HEK293 (cell line): ENCODE measurements around the gene PEX11G.

ENCODE experiments used
- GFI1B ChIP-seq: fragments of 450-650 bp; formaldehyde crosslinking; IDR thresholded peaks from 2 replicates; pipeline ENCODE4 v1.5.1; 2016; ENCODE audit warnings: missing biosample characterization, missing genetic modification characterization
- GLI4 ChIP-seq: fragments of 450-650 bp; formaldehyde crosslinking; IDR thresholded peaks from 2 replicates; pipeline ENCODE4 v1.5.1; 2016; ENCODE audit warnings: missing biosample characterization, missing genetic modification characterization
- KLF10 ChIP-seq: fragments of 450-650 bp; IDR thresholded peaks from 2 replicates; pipeline ENCODE4 v1.5.1; 2018; ENCODE audit warnings: missing biosample characterization, mild to moderate bottlenecking, missing genetic modification characterization
- KLF8 ChIP-seq: fragments of 450-650 bp; formaldehyde crosslinking; IDR thresholded peaks from 2 replicates; pipeline ENCODE4 v1.5.1; 2016; ENCODE audit warnings: missing biosample characterization, missing genetic modification characterization
- MYNN ChIP-seq: fragments of 450-650 bp; formaldehyde crosslinking; IDR thresholded peaks from 2 replicates; pipeline ENCODE4 v1.5.1; 2016; ENCODE audit warnings: missing biosample characterization, missing genetic modification characterization, borderline replicate concordance
- OVOL3 ChIP-seq: fragments of 450-650 bp; formaldehyde crosslinking; IDR thresholded peaks from 2 replicates; pipeline ENCODE4 v1.5.1; 2016; ENCODE audit warnings: missing biosample characterization, missing genetic modification characterization
- PRDM1 ChIP-seq: fragments of 450-650 bp; formaldehyde crosslinking; IDR thresholded peaks from 2 replicates; pipeline ENCODE4; 2016; ENCODE audit warnings: missing biosample characterization, missing genetic modification characterization
- PRDM10 ChIP-seq: fragments of 450-650 bp; formaldehyde crosslinking; IDR thresholded peaks from 2 replicates; pipeline ENCODE4 v1.5.1; 2016; ENCODE audit warnings: missing biosample characterization, missing genetic modification characterization
- RBAK ChIP-seq: fragments of 450-650 bp; formaldehyde crosslinking; IDR thresholded peaks from 2 replicates; pipeline ENCODE4 v1.5.1; 2016; ENCODE audit warnings: missing biosample characterization, missing genetic modification characterization
- SP2 ChIP-seq: fragments of 450-650 bp; formaldehyde crosslinking; IDR thresholded peaks from 2 replicates; pipeline ENCODE4 v1.5.1; 2016; ENCODE audit warnings: missing biosample characterization, missing genetic modification characterization
- SP7 ChIP-seq: fragments of 450-650 bp; formaldehyde crosslinking; IDR thresholded peaks from 2 replicates; pipeline ENCODE4 v1.5.1; 2016; ENCODE audit warnings: missing biosample characterization, missing genetic modification characterization
- TCF7L2 ChIP-seq: IDR thresholded peaks from 2 replicates; pipeline ENCODE4 v1.6.1; 2011; ENCODE audit warnings: low read depth, mild to moderate bottlenecking, inconsistent platforms, low read length, moderate library complexity, borderline replicate concordance
- YY1 ChIP-seq: fragments of 450-650 bp; formaldehyde crosslinking; IDR thresholded peaks from 2 replicates; pipeline ENCODE4 v1.5.1; 2018; ENCODE audit warnings: missing biosample characterization, missing genetic modification characterization
- ZBTB21 ChIP-seq: fragments of 450-650 bp; formaldehyde crosslinking; IDR thresholded peaks from 2 replicates; pipeline ENCODE4 v1.5.1; 2017; ENCODE audit warnings: missing biosample characterization, missing genetic modification characterization
- ZBTB8A ChIP-seq: fragments of 450-650 bp; formaldehyde crosslinking; IDR thresholded peaks from 2 replicates; pipeline ENCODE4 v1.5.1; 2016; ENCODE audit warnings: missing biosample characterization, missing genetic modification characterization
- ZFP37 ChIP-seq: fragments of 450-650 bp; formaldehyde crosslinking; IDR thresholded peaks from 2 replicates; pipeline ENCODE4 v1.5.1; 2016; ENCODE audit warnings: missing biosample characterization, missing genetic modification characterization
- ZNF221 ChIP-seq: fragments of 450-650 bp; formaldehyde crosslinking; IDR thresholded peaks from 2 replicates; pipeline ENCODE4 v1.5.1; 2017; ENCODE audit warnings: missing biosample characterization, missing genetic modification characterization, borderline replicate concordance
- ZNF292 ChIP-seq: fragments of 450-650 bp; formaldehyde crosslinking; IDR thresholded peaks from 2 replicates; pipeline ENCODE4 v1.5.1; 2016; ENCODE audit warnings: low read depth, missing biosample characterization, missing genetic modification characterization, borderline replicate concordance
- ZNF335 ChIP-seq: fragments of 450-650 bp; formaldehyde crosslinking; conservative IDR thresholded peaks from 2 replicates; pipeline ENCODE4 v1.5.1; 2016; ENCODE audit warnings: missing biosample characterization, missing genetic modification characterization
- ZNF48 ChIP-seq: fragments of 450-650 bp; formaldehyde crosslinking; IDR thresholded peaks from 2 replicates; pipeline ENCODE4 v1.5.1; 2016; ENCODE audit warnings: missing biosample characterization, missing genetic modification characterization
- ZNF488 ChIP-seq: fragments of 450-650 bp; formaldehyde crosslinking; IDR thresholded peaks from 2 replicates; pipeline ENCODE4 v1.5.1; 2016; ENCODE audit warnings: missing biosample characterization, missing genetic modification characterization
- ZNF658 ChIP-seq: fragments of 450-650 bp; formaldehyde crosslinking; IDR thresholded peaks from 2 replicates; pipeline ENCODE4; 2016; ENCODE audit warnings: missing biosample characterization, missing genetic modification characterization
- ZNF664 ChIP-seq: fragments of 450-650 bp; formaldehyde crosslinking; IDR thresholded peaks from 2 replicates; pipeline ENCODE4 v1.5.1; 2016; ENCODE audit warnings: missing biosample characterization, missing genetic modification characterization
- ZNF785 ChIP-seq: fragments of 450-650 bp; formaldehyde crosslinking; IDR thresholded peaks from 2 replicates; pipeline ENCODE4 v1.5.1; 2016; ENCODE audit warnings: missing biosample characterization, missing genetic modification characterization
- TF ChIP-seq, protein P1 (sequence below): fragments of 450-650 bp; formaldehyde crosslinking; IDR thresholded peaks from 2 replicates; pipeline ENCODE4 v1.5.1; 2016; ENCODE audit warnings: missing biosample characterization, missing genetic modification characterization
- TF ChIP-seq, protein P2 (sequence below): fragments of 450-650 bp; formaldehyde crosslinking; IDR thresholded peaks from 2 replicates; pipeline ENCODE4; 2016; ENCODE audit warnings: missing biosample characterization, missing genetic modification characterization
- TF ChIP-seq, protein P3 (sequence below): fragments of 450-650 bp; formaldehyde crosslinking; IDR thresholded peaks from 2 replicates; pipeline ENCODE4 v1.5.1; 2017; ENCODE audit warnings: missing biosample characterization, mild to moderate bottlenecking, missing genetic modification characterization, moderate library complexity
- TF ChIP-seq, protein P4 (sequence below): fragments of 450-650 bp; formaldehyde crosslinking; IDR thresholded peaks from 2 replicates; pipeline ENCODE4 v1.5.1; 2016; ENCODE audit warnings: missing biosample characterization, missing genetic modification characterization
- TF ChIP-seq, protein P5 (sequence below): fragments of 450-650 bp; formaldehyde crosslinking; IDR thresholded peaks from 2 replicates; pipeline ENCODE4 v1.5.1; 2017; ENCODE audit warnings: missing biosample characterization, missing genetic modification characterization

Gene PEX11G

GRCh38 chr19:7534531-7535046 is 45.8 kb upstream of the PEX11G start (continued):
- TF ChIP-seq, protein P1, sequence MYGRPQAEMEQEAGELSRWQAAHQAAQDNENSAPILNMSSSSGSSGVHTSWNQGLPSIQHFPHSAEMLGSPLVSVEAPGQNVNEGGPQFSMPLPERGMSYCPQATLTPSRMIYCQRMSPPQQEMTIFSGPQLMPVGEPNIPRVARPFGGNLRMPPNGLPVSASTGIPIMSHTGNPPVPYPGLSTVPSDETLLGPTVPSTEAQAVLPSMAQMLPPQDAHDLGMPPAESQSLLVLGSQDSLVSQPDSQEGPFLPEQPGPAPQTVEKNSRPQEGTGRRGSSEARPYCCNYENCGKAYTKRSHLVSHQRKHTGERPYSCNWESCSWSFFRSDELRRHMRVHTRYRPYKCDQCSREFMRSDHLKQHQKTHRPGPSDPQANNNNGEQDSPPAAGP (tag by site-specific recombination) = no peak
- TF ChIP-seq, protein P2, sequence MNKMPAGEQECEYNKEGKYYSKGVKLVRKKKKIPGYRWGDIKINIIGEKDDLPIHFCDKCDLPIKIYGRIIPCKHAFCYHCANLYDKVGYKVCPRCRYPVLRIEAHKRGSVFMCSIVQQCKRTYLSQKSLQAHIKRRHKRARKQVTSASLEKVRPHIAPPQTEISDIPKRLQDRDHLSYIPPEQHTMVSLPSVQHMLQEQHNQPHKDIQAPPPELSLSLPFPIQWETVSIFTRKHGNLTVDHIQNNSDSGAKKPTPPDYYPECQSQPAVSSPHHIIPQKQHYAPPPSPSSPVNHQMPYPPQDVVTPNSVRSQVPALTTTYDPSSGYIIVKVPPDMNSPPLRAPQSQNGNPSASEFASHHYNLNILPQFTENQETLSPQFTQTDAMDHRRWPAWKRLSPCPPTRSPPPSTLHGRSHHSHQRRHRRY (tag by site-specific recombination) = no peak
- no peak for TF ChIP-seq ZNF658 (tag by site-specific recombination)
- TF ChIP-seq OVOL3 (tag by site-specific recombination) = no peak
- peak; percentile 86 for TF ChIP-seq PRDM10
- TF ChIP-seq, protein P3, sequence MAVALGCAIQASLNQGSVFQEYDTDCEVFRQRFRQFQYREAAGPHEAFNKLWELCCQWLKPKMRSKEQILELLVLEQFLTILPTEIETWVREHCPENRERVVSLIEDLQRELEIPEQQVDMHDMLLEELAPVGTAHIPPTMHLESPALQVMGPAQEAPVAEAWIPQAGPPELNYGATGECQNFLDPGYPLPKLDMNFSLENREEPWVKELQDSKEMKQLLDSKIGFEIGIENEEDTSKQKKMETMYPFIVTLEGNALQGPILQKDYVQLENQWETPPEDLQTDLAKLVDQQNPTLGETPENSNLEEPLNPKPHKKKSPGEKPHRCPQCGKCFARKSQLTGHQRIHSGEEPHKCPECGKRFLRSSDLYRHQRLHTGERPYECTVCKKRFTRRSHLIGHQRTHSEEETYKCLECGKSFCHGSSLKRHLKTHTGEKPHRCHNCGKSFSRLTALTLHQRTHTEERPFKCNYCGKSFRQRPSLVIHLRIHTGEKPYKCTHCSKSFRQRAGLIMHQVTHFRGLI (tag by site-specific recombination) = no peak
- no peak for TF ChIP-seq MYNN
- TF ChIP-seq ZNF48 (tag by site-specific recombination) = no peak
- TF ChIP-seq, protein P4, sequence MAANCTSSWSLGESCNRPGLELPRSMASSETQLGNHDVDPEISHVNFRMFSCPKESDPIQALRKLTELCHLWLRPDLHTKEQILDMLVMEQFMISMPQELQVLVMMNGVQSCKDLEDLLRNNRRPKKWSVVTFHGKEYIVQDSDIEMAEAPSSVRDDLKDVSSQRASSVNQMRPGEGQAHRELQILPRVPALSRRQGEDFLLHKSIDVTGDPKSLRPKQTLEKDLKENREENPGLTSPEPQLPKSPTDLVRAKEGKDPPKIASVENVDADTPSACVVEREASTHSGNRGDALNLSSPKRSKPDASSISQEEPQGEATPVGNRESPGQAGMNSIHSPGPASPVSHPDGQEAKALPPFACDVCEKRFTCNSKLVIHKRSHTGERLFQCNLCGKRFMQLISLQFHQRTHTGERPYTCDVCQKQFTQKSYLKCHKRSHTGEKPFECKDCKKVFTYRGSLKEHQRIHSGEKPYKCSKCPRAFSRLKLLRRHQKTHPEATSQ (tag by site-specific recombination) = no peak
- TF ChIP-seq ZNF292 = no peak
- no peak for TF ChIP-seq ZNF221 (tag by site-specific recombination)
- TF ChIP-seq GLI4 (tag by site-specific recombination) = no peak
- TF ChIP-seq KLF8 = peak; percentile 46
- no peak for TF ChIP-seq ZFP37 (tag by site-specific recombination)
- TF ChIP-seq PRDM1 (tag by site-specific recombination) = no peak
- 0 out of 2 replicates have a peak, but pooled peaks have one; percentile 18 for TF ChIP-seq YY1
- no peak for TF ChIP-seq TCF7L2
- peak; percentile 18 for TF ChIP-seq SP2
- no peak for TF ChIP-seq ZNF785 (tag by site-specific recombination)
- no peak for TF ChIP-seq RBAK
- TF ChIP-seq ZNF335 (tag by site-specific recombination) = peak; percentile 39
- TF ChIP-seq, protein P5, sequence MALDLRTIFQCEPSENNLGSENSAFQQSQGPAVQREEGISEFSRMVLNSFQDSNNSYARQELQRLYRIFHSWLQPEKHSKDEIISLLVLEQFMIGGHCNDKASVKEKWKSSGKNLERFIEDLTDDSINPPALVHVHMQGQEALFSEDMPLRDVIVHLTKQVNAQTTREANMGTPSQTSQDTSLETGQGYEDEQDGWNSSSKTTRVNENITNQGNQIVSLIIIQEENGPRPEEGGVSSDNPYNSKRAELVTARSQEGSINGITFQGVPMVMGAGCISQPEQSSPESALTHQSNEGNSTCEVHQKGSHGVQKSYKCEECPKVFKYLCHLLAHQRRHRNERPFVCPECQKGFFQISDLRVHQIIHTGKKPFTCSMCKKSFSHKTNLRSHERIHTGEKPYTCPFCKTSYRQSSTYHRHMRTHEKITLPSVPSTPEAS (tag by site-specific recombination) = no peak
- no peak for TF ChIP-seq GFI1B (tag by site-specific recombination)
- no peak; the same call in 1 of the 2 replicates for TF ChIP-seq ZBTB21
- TF ChIP-seq KLF10 (tag by site-specific recombination) = 0 out of 2 replicates have a peak, but pooled peaks have one; percentile 22
- no peak for TF ChIP-seq ZBTB8A (tag by site-specific recombination)
- TF ChIP-seq ZNF664 = no peak
- no peak for TF ChIP-seq ZNF488 (tag by site-specific recombination)
- TF ChIP-seq SP7 (tag by site-specific recombination) = no peak; the same call in 1 of the 2 replicates
